ENCODE data around the gene SPECC1L.

Gene SPECC1L

GRCh38 chr22:24393848-24394247, 123.2 kb downstream of the SPECC1L start:
- DNase-seq = no peak

GRCh38 chr22:24394254-24394653, 123.6 kb downstream of the SPECC1L start:
- no peak for DNase-seq

- DNase-seq = no peak
Measured at GRCh38 chr22:24398409-24398808, 127.8 kb downstream of the SPECC1L start.

- no peak for DNase-seq
Measured at GRCh38 chr22:24400034-24400725, 129.5 kb downstream of the SPECC1L start.

GRCh38 chr22:24400726-24401596, 130.3 kb downstream of the SPECC1L start:
- DNase-seq = no peak

- no peak for DNase-seq
Measured at GRCh38 chr22:24401931-24402367, 131.3 kb downstream of the SPECC1L start.

GRCh38 chr22:24402460-24403192, 132.0 kb downstream of the SPECC1L start:
- DNase-seq = peak in 2 of 56 donors; percentile 11 to 34

- DNase-seq = no peak
Measured at GRCh38 chr22:24403346-24403745, 132.7 kb downstream of the SPECC1L start.

GRCh38 chr22:24404561-24405275, 134.1 kb downstream of the SPECC1L start:
- no peak for DNase-seq

GRCh38 chr22:24405631-24406321, 135.1 kb downstream of the SPECC1L start:
- DNase-seq = no peak

- DNase-seq = no peak
Measured at GRCh38 chr22:24406322-24407277, 136.0 kb downstream of the SPECC1L start.

- DNase-seq = no peak
Measured at GRCh38 chr22:24407278-24407665, 136.6 kb downstream of the SPECC1L start.

- no peak for DNase-seq
Measured at GRCh38 chr22:24407884-24408283, 137.3 kb downstream of the SPECC1L start.

- no peak for DNase-seq
Measured at GRCh38 chr22:24408630-24409029, 138.0 kb downstream of the SPECC1L start.

GRCh38 chr22:24409707-24410106, 139.1 kb downstream of the SPECC1L start:
- no peak for DNase-seq

- no peak for DNase-seq
Measured at GRCh38 chr22:24410110-24410856, 139.7 kb downstream of the SPECC1L start.

- no peak for DNase-seq
Measured at GRCh38 chr22:24411256-24412004, 140.8 kb downstream of the SPECC1L start.

GRCh38 chr22:24412274-24412673, 141.6 kb downstream of the SPECC1L start:
- DNase-seq = no peak

Measured in nucleus accumbens (tissue), 56 donors.